Stomach (tissue), 4 donors: ENCODE measurements around the gene PCNP.

ENCODE experiments used
- POLR2AphosphoS5 ChIP-seq, 3 donors: sonication (generic); formaldehyde crosslinking; IDR thresholded peaks; one replicate each; pipeline ENCODE4 v1.6.1; 2016; ENCODE audit warnings: antibody characterized with exemption in 3 of 3
- TF ChIP-seq, protein P1 (sequence below), 7 experiments: fragments of 450-650 bp in 4 of 7; fragments of 200-600 bp in 3 of 7; sonication (generic) in 3 of 7; IDR thresholded peaks; one replicate each; pipeline ENCODE4 v1.5.1; 2016 to 2019; ENCODE audit warnings: antibody characterized with exemption in 7 of 7, control low read depth in 2 of 7, mild to moderate bottlenecking in 1 of 7

DNA sequence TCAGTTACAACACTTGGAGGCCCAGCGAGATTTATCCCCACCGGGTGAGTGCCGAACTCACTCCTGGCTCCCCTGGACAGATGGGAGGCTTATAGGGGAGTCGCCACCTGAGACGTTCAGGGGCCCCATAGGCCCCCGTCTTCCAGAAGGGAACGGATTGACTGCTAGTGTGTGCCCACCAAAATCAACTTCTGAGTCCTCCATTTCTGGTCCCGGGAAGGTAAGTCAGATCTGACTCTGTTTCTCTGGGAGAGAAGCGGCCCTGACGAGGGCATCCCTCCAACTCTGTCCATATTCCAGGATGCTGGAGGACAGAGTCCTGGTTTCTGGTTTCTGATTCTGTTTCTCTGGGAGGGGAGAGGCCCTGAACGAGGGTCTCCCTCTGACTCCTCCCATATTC is 58.6 kb downstream of the PCNP start:
- TF ChIP-seq, protein P1, sequence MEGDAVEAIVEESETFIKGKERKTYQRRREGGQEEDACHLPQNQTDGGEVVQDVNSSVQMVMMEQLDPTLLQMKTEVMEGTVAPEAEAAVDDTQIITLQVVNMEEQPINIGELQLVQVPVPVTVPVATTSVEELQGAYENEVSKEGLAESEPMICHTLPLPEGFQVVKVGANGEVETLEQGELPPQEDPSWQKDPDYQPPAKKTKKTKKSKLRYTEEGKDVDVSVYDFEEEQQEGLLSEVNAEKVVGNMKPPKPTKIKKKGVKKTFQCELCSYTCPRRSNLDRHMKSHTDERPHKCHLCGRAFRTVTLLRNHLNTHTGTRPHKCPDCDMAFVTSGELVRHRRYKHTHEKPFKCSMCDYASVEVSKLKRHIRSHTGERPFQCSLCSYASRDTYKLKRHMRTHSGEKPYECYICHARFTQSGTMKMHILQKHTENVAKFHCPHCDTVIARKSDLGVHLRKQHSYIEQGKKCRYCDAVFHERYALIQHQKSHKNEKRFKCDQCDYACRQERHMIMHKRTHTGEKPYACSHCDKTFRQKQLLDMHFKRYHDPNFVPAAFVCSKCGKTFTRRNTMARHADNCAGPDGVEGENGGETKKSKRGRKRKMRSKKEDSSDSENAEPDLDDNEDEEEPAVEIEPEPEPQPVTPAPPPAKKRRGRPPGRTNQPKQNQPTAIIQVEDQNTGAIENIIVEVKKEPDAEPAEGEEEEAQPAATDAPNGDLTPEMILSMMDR (IDR thresholded peaks at IDR 0.05), result no peak
- TF ChIP-seq POLR2AphosphoS5 (IDR thresholded peaks at IDR 0.05), result no peak
